ENCODE data around the gene KARS1. TPM values are rescaled to one million over a fixed set of nuclear protein-coding genes. Genes with fewer than 3 reads are reported as not detected.

Gene KARS1
- total RNA-seq, 5 donors from 2014 or later (not counting 1 experiment from before 2014, with no cell fraction given) = 121 to 151 (median 128) TPM

GRCh38 chr16:75615619-75616018 is 31.8 kb downstream of the KARS1 start:
- CTCF ChIA-PET = interaction anchor here (0.6 to 1.0 kb wide), 5 partner anchors 7 to 379 kb away, joined by 3 to 5 read pairs (median 4); partner anchors contain the start of genes ADAT1 (in 1 of the 2), CFDP1 (in 1 of the 2) and TERF2IP (in 1 of the 2)
- H3K9me3 Mint-ChIP-seq = no peaks in the 10 kb centered on the region
- H3K27ac ChIP-seq (ENCODE audit: low read length) = peak overlapping the region; percentile 78
- no peaks in the 10 kb centered on the region for H3K9me3 ChIP-seq
- peaks cover 27 to 44% (median 44%) of the 10 kb centered on the region in 3 donors for H3K4me1 Mint-ChIP-seq
- DNase-seq (no peak), ATAC-seq (replicated peaks in 1 of 4) (no peak)
- no peaks in the 10 kb centered on the region for H3K27me3 Mint-ChIP-seq
- H3K27ac Mint-ChIP-seq = peak overlapping the region; percentile 94 to 97
- WGBS (ENCODE audit: insufficient coverage) = 89% methylated on average over 1 of the region's 2 CpGs
- H3K36me3 ChIP-seq (ENCODE audit: control insufficient read depth in 2 of 2, extremely low read depth in 1 of 2, insufficient read depth in 1 of 2, low read length in 1 of 2) = peaks cover 9 to 57% of the 10 kb centered on the region in 2 donors
- no peak overlapping the region for H3K4me3 ChIP-seq (ENCODE audit: control insufficient read depth in 1 of 2, extremely low read depth in 1 of 2, low read length in 1 of 2)
- H3K4me3 Mint-ChIP-seq = peak overlapping the region in 1 of 3 donors; percentile 57
- H3K27me3 ChIP-seq (replicated peaks in 1 of 2; ENCODE audit: control insufficient read depth in 2 of 2, extremely low read depth in 1 of 2, insufficient read depth in 2 of 2, low read length in 1 of 2) = no peaks in the 10 kb centered on the region
- H3K4me1 ChIP-seq (ENCODE audit: control insufficient read depth in 1 of 2, extremely low read depth in 1 of 2, insufficient read depth in 2 of 2, low read length in 2 of 2) = peaks cover 0 to 46% of the 10 kb centered on the region in 2 experiments
- POLR2A ChIA-PET = interaction anchor here (0.6 to 1.2 kb wide), 6 partner anchors 12 to 62 kb away, joined by 3 to 10 read pairs (median 5); partner anchors contain the start of genes KARS1 (in 1 of the 2) and TERF2IP (in 1 of the 2)
- peaks cover 56% of the 10 kb centered on the region for H3K36me3 Mint-ChIP-seq

- H3K36me3 Mint-ChIP-seq = peaks cover 51% of the 10 kb centered on the region
Measured at GRCh38 chr16:75614066-75614897, 33.2 kb downstream of the KARS1 start.

GRCh38 chr16:75606507-75606906 is 41.0 kb downstream of the KARS1 start:
- Mint-ChIP-seq H3K27me3 (no peaks in the 10 kb centered on the region), H3K9me3 (peaks cover 0 to 10% (median 6%) of the 10 kb centered on the region in 3 donors), H3K4me1 (peaks cover 0 to 8% (median 5%) of the 10 kb centered on the region in 3 donors), H3K27ac (no peak overlapping the region), H3K4me3 (no peak overlapping the region), H3K36me3 (peaks cover 46% of the 10 kb centered on the region)
- no peak for DNase-seq
- Histone ChIP-seq H3K4me1 (ENCODE audit: control insufficient read depth in 1 of 2, extremely low read depth in 1 of 2, insufficient read depth in 2 of 2, low read length in 2 of 2) (peaks cover 0 to 4% of the 10 kb centered on the region in 2 experiments), H3K27ac (ENCODE audit: low read length) (no peak overlapping the region), H3K9me3 (peaks cover 2% of the 10 kb centered on the region), H3K36me3 (ENCODE audit: control insufficient read depth in 2 of 2, extremely low read depth in 1 of 2, insufficient read depth in 1 of 2, low read length in 1 of 2) (peaks cover 20 to 71% of the 10 kb centered on the region in 2 donors), H3K4me3 (ENCODE audit: control insufficient read depth in 1 of 2, extremely low read depth in 1 of 2, low read length in 1 of 2) (no peak overlapping the region), H3K27me3 (replicated peaks in 1 of 2; ENCODE audit: control insufficient read depth in 2 of 2, extremely low read depth in 1 of 2, insufficient read depth in 2 of 2, low read length in 1 of 2) (no peaks in the 10 kb centered on the region)
- WGBS (ENCODE audit: insufficient coverage) = no CpG with 5 or more reads among the region's 1 CpG
- CTCF ChIA-PET = interaction anchor here in 1 of 2 donors (1.0 kb wide), 1 partner anchor 15 kb away, joined by 4 read pairs; no protein-coding TSS in a partner anchor
- no peak for ATAC-seq (replicated peaks in 1 of 4)
- POLR2A ChIA-PET = no interaction called here

More at GRCh38 chr16:75614066-75614897, 33.2 kb downstream of the KARS1 start:
- Histone ChIP-seq H3K4me3 (ENCODE audit: control insufficient read depth in 1 of 2, extremely low read depth in 1 of 2, low read length in 1 of 2) (no peak overlapping the region), H3K9me3 (no peaks in the 10 kb centered on the region), H3K27ac (ENCODE audit: low read length) (peak overlapping the region; percentile 39), H3K4me1 (ENCODE audit: control insufficient read depth in 1 of 2, extremely low read depth in 1 of 2, insufficient read depth in 2 of 2, low read length in 2 of 2) (peaks cover 0 to 36% of the 10 kb centered on the region in 2 experiments), H3K27me3 (replicated peaks in 1 of 2; ENCODE audit: control insufficient read depth in 2 of 2, extremely low read depth in 1 of 2, insufficient read depth in 2 of 2, low read length in 1 of 2) (no peaks in the 10 kb centered on the region), H3K36me3 (ENCODE audit: control insufficient read depth in 2 of 2, extremely low read depth in 1 of 2, insufficient read depth in 1 of 2, low read length in 1 of 2) (peaks cover 8 to 56% of the 10 kb centered on the region in 2 donors)
- Mint-ChIP-seq H3K4me1 (peaks cover 20 to 38% (median 36%) of the 10 kb centered on the region in 3 donors), H3K4me3 (no peak overlapping the region), H3K27ac (peak overlapping the region in 1 of 2 donors; percentile 66), H3K27me3 (no peaks in the 10 kb centered on the region), H3K9me3 (no peaks in the 10 kb centered on the region)
- DNase-seq (no peak), ATAC-seq (replicated peaks in 1 of 4) (no peak)
- ChIA-PET CTCF (interaction anchor here in 1 of 2 donors (1.0 kb wide), 1 partner anchor 9 kb away, joined by 4 read pairs; the partner anchor contains the start of gene ADAT1), POLR2A (no interaction called here)
- WGBS (ENCODE audit: insufficient coverage) = 100% methylated on average over 1 of the region's 4 CpGs

- POLR2A ChIA-PET = no interaction called here
- Mint-ChIP-seq H3K4me3 (no peak overlapping the region), H3K9me3 (peaks cover 0 to 10% (median 6%) of the 10 kb centered on the region in 3 donors), H3K27me3 (no peaks in the 10 kb centered on the region), H3K27ac (no peak overlapping the region), H3K4me1 (peaks cover 0 to 5% (median 2%) of the 10 kb centered on the region in 3 donors), H3K36me3 (peaks cover 58% of the 10 kb centered on the region)
- CTCF ChIA-PET = no interaction called here
- Histone ChIP-seq H3K27ac (ENCODE audit: low read length) (no peak overlapping the region), H3K4me1 (ENCODE audit: control insufficient read depth in 1 of 2, extremely low read depth in 1 of 2, insufficient read depth in 2 of 2, low read length in 2 of 2) (no peaks in the 10 kb centered on the region), H3K27me3 (replicated peaks in 1 of 2; ENCODE audit: control insufficient read depth in 2 of 2, extremely low read depth in 1 of 2, insufficient read depth in 2 of 2, low read length in 1 of 2) (no peaks in the 10 kb centered on the region), H3K9me3 (peaks cover 2% of the 10 kb centered on the region), H3K36me3 (ENCODE audit: control insufficient read depth in 2 of 2, extremely low read depth in 1 of 2, insufficient read depth in 1 of 2, low read length in 1 of 2) (peaks cover 24 to 66% of the 10 kb centered on the region in 2 donors), H3K4me3 (ENCODE audit: control insufficient read depth in 1 of 2, extremely low read depth in 1 of 2, low read length in 1 of 2) (no peak overlapping the region)
- DNase-seq (no peak), ATAC-seq (replicated peaks in 1 of 4) (no peak)
- WGBS (ENCODE audit: insufficient coverage) = 88% methylated on average over 3 of the region's 4 CpGs
Measured at GRCh38 chr16:75603241-75603640, 44.2 kb downstream of the KARS1 start.

- Histone ChIP-seq H3K4me3 (ENCODE audit: control insufficient read depth in 1 of 2, extremely low read depth in 1 of 2, low read length in 1 of 2) (no peak overlapping the region), H3K36me3 (ENCODE audit: control insufficient read depth in 2 of 2, extremely low read depth in 1 of 2, insufficient read depth in 1 of 2, low read length in 1 of 2) (peaks cover 29 to 50% of the 10 kb centered on the region in 2 donors), H3K27me3 (replicated peaks in 1 of 2; ENCODE audit: control insufficient read depth in 2 of 2, extremely low read depth in 1 of 2, insufficient read depth in 2 of 2, low read length in 1 of 2) (no peaks in the 10 kb centered on the region), H3K4me1 (ENCODE audit: control insufficient read depth in 1 of 2, extremely low read depth in 1 of 2, insufficient read depth in 2 of 2, low read length in 2 of 2) (no peaks in the 10 kb centered on the region), H3K9me3 (peaks cover 2% of the 10 kb centered on the region), H3K27ac (ENCODE audit: low read length) (no peak overlapping the region)
- ATAC-seq (replicated peaks in 1 of 4) (no peak), DNase-seq (no peak)
- Mint-ChIP-seq H3K27me3 (no peaks in the 10 kb centered on the region), H3K9me3 (peaks cover 5 to 16% (median 6%) of the 10 kb centered on the region in 3 donors), H3K4me1 (peaks cover 2 to 3% (median 3%) of the 10 kb centered on the region in 3 donors), H3K36me3 (peaks cover 58% of the 10 kb centered on the region), H3K27ac (no peak overlapping the region), H3K4me3 (no peak overlapping the region)
- ChIA-PET CTCF (interaction anchor here in 1 of 2 donors (0.6 kb wide), 1 partner anchor 1043 kb away, joined by 3 read pairs; no protein-coding TSS in a partner anchor), POLR2A (no interaction called here)
- 92% methylated on average over 2 of the region's 6 CpGs for WGBS (ENCODE audit: insufficient coverage)
Measured at GRCh38 chr16:75599452-75600277, 47.8 kb downstream of the KARS1 start.
